GM19351 (cell line): ENCODE results near the gene CACFD1.
"Not testable (repeated sequence)": the region's sequence is repeated elsewhere in the genome, so short reads cannot be mapped to it uniquely, and the experiment has no call there.

ENCODE experiments used
- ATAC-seq: cut with Tn5 transposase; IDR thresholded peaks from one replicate; pipeline ENCODE4 v1.9.1; 2021; ENCODE audit warnings: mild to moderate bottlenecking, moderate library complexity; ENCODE audit not compliant: unreplicated experiment

Gene CACFD1

GRCh38 chr9:133439337-133439736 lies 20.4 kb upstream of the CACFD1 start:
- ATAC-seq = no peak

- ATAC-seq = peak; percentile 50
Measured at GRCh38 chr9:133440874-133441273, 18.9 kb upstream of the CACFD1 start.

GRCh38 chr9:133441571-133441970 lies 18.2 kb upstream of the CACFD1 start:
- no peak for ATAC-seq

- no peak for ATAC-seq
Measured at GRCh38 chr9:133443248-133443647, 16.5 kb upstream of the CACFD1 start.

GRCh38 chr9:133443982-133444381 lies 15.8 kb upstream of the CACFD1 start:
- no peak for ATAC-seq

GRCh38 chr9:133445293-133445969 lies 14.3 kb upstream of the CACFD1 start:
- no peak for ATAC-seq

DNA sequence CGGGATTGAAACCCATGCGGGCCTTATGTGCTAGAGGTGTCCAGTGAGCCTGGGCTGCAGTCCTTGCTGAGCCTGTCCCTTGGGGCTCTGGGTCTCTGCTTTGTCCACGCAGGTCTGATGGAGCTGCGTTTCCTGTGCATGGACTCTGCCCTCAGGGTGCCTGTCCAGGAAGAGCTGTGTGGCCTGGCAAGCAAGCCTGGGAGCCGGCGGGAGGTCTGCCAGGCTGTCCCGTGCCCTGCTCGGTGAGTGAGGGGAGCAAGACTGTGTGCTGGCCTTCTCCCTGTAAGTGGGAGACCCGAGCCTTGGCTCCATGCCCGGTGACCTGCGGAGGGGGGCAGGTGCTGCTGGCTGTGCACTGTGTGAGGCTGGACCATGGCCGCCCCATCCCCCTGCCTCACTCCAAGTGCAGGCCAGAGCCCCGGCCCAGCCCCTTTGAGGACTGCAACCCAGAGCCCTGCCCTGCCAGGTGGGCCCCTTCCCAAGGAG lies 11.2 kb upstream of the CACFD1 start:
- ATAC-seq = no peak

- ATAC-seq = no peak
Measured at GRCh38 chr9:133449760-133450159, 10.0 kb upstream of the CACFD1 start.

DNA sequence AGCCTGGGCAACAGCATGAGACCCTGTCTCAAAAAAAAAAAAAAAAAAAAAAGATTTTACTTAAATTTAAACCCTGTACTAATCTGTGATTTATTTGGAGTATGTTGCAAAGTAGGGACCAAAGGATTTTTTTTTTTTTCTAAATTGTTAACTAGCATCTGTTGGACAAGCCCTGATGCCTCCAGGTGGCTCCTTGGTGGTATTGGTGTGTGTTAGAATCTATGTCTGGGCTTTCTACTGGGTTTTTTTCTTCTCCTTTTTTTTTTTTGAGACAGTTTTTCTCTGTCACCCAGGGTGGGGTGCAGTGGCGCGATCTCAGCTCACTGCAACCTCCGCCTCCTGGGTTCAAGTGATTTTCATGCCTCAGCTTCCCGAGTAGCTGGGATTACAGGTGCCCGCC lies 7.9 kb upstream of the CACFD1 start:
- ATAC-seq = not testable (repeated sequence)

DNA sequence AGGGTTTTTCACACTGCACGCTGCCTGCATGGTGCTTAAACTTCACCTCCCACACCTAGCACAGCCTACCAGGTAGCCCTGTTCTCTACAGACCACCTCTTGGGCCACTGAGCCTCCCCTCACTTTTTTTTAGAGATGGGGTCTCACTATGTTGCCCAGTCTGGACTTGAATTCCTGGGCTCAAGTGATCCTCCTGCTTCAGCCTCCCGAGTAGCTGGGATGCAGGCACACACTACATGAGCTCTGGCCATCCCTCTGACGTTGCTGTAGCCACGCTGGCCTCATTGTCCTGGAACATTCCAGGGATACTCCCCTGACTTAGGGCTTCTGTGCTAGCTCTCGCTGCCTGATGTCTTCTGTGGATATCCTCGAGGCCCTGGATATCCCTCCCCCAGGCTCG lies 7.2 kb upstream of the CACFD1 start:
- no peak for ATAC-seq

DNA sequence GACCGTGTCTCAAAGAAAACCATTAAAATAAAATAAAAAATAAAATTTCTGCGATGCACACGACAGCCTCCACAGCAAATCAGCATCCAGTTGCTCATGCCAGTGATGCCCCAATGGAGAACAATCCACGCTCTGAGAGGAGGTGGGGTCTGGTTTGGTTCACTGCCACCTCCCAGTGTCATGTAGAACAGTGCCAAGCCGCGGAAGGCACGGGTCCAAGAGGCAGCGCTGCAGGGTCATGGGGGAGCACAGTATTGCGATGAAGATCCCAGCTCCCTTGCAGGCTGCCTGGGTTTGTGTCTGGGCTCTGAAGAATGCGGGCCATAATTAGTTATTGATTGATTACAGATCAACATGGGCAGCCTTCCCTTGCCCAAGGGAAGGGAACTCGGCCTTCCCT lies 6.1 kb upstream of the CACFD1 start:
- ATAC-seq = no peak

- no peak for ATAC-seq
Measured at GRCh38 chr9:133454325-133454724, 5.5 kb upstream of the CACFD1 start.

- ATAC-seq = no peak
Measured at GRCh38 chr9:133454943-133455673, 4.7 kb upstream of the CACFD1 start.

- ATAC-seq = no peak
Measured at GRCh38 chr9:133455936-133456335, 3.8 kb upstream of the CACFD1 start.

DNA sequence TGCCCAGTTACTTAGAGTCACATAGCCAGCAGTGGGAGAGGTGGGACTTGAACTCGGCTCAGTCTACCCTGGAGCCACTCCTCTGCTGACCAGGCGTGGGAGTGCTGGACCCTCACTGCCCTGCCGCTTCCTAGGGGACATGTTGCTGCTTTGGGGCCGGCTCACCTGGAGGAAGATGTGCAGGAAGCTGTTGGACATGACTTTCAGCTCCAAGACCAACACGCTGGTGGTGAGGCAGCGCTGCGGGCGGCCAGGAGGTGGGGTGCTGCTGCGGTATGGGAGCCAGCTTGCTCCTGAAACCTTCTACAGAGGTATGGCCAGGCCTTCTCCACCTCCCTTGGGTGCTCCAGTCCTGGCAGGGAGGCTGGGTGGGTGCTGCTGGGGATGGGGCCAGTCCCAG lies 3.4 kb upstream of the CACFD1 start:
- ATAC-seq = no peak

- no peak for ATAC-seq
Measured at GRCh38 chr9:133457233-133457632, 2.5 kb upstream of the CACFD1 start.

GRCh38 chr9:133457748-133458147 lies 2.0 kb upstream of the CACFD1 start:
- ATAC-seq = no peak

- ATAC-seq = no peak
Measured at GRCh38 chr9:133458643-133459312, 1.0 kb upstream of the CACFD1 start.

GRCh38 chr9:133460405-133461175 lies 812 bp downstream of the CACFD1 start:
- no peak for ATAC-seq

DNA sequence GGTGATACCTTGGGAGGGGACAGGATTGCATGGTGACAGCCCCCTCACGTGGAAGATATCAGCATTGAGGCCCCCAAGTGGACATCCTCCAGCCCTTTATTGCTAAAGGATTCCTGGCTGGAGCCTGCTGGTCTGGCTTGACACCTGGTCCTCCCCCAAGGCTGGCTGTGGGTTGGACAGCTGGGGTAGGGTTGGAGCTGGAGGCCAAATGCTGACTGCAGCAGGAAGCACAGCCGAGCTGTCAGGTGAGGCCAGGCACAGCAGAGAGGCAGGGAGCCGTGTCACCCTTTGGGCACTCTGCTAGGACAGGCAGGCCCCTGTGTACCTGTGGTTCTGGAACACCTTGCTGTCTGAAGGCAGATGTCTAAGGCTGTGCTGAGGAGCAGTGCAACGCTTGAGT lies 2.2 kb downstream of the CACFD1 start:
- ATAC-seq = no peak

GRCh38 chr9:133463234-133463863 lies 3.6 kb downstream of the CACFD1 start:
- no peak for ATAC-seq
